GM12878 (cell line): ENCODE data around the gene THADA. TPM values are rescaled to one million over a fixed set of nuclear protein-coding genes. Genes with fewer than 3 reads are reported as not detected.
A peak's percentile ranks its signal among the peaks of the same experiment; 100 is the strongest.

ENCODE experiments used
- ATAC-seq: fragments of 200-7000 bp; cut with Tn5 transposase; 3 replicates; pipeline ENCODE4 v1.9.1; 2020; ENCODE audit warnings: mild to moderate bottlenecking, moderate library complexity
- BruUV-seq: library from RNA; stranded (reverse); fragments of 400-500 nt; replicated peaks from 2 replicates; lab custom pipeline; 2021; lab: Mats Ljungman, UMichigan
- CTCF ChIA-PET: fragments of 300-600 bp; sonication (Branson Sonifier 250); formaldehyde crosslinking; extraction: SDS; loops from one replicate; lab custom pipeline; 2021; ENCODE audit warnings: inconsistent platforms; lab: Yijun Ruan, JAX
- POLR2A ChIA-PET: fragments of 350-600 bp; formaldehyde crosslinking; extraction: SDS; loops from one replicate; lab custom pipeline; 2021; ENCODE audit warnings: inconsistent platforms; lab: Charles Lee
- RAD21 ChIA-PET: fragments of 300-600 bp; sonication (Branson Sonifier 250); formaldehyde crosslinking; loops from one replicate; lab custom pipeline; 2023; ENCODE audit warnings: antibody characterized with exemption; ENCODE audit not compliant: unreplicated experiment; lab: Charles Lee
- SMC1A ChIA-PET: fragments of 300-600 bp; sonication (Branson Sonifier 250); formaldehyde crosslinking; loops from one replicate; lab custom pipeline; 2023; ENCODE audit not compliant: unreplicated experiment, uncharacterized antibody; lab: Charles Lee
- DNase-seq: peaks from one replicate; pipeline ENCODE4 v3.0.0-alpha.2; 2011; ENCODE audit warnings: low read depth, low spot score
- FAIRE-seq: peaks from 3 replicates; lab custom pipeline; 2011; peaks lifted over from hg19 to GRCh38; lab: Jason Lieb, UNC
- H2AFZ ChIP-seq: 2 replicates; pipeline ENCODE4 v1.6.0; 2011; ENCODE audit warnings: low read depth, low read length, control low read depth; ENCODE audit not compliant: control insufficient read depth
- H3K27ac ChIP-seq: 2 replicates; pipeline ENCODE4 v1.5.1; 2011; ENCODE audit warnings: control low read depth; ENCODE audit not compliant: control insufficient read depth, insufficient read depth
- H3K27me3 ChIP-seq, 2 experiments: replicated peaks in 1 of 2; 2 replicates each; pipeline versions ENCODE4 v1.6.0 to v1.6.1; 2011; ENCODE audit warnings: low read length in 1 of 2; ENCODE audit not compliant: control insufficient read depth in 2 of 2, insufficient read depth in 2 of 2
- H3K36me3 ChIP-seq, 2 experiments: 2 replicates each; pipeline ENCODE4 v1.5.1; 2011; ENCODE audit warnings: low read length in 1 of 2; ENCODE audit not compliant: control insufficient read depth in 2 of 2, insufficient read depth in 2 of 2
- H3K4me1 ChIP-seq: 2 replicates; pipeline ENCODE4 v1.6.1; 2011; ENCODE audit warnings: mild to moderate bottlenecking, low read length, moderate library complexity, mixed read lengths; ENCODE audit not compliant: control insufficient read depth, insufficient read depth
- H3K4me2 ChIP-seq: 2 replicates; pipeline ENCODE4 v1.6.0; 2011; ENCODE audit warnings: control low read depth; ENCODE audit not compliant: control insufficient read depth, insufficient read depth
- H3K4me3 ChIP-seq: fragments of 200-600 bp; sonication (generic); 2 replicates; pipeline ENCODE4 v1.5.1; 2016
- H3K79me2 ChIP-seq: 2 replicates; pipeline ENCODE4 v1.6.0; 2011; ENCODE audit warnings: low read length; ENCODE audit not compliant: control insufficient read depth, insufficient read depth
- H3K9ac ChIP-seq: 2 replicates; pipeline ENCODE4 v1.8.0; 2011; ENCODE audit warnings: low read length, control low read depth, mixed read lengths; ENCODE audit not compliant: control insufficient read depth, insufficient read depth
- H3K9me3 ChIP-seq: replicated peaks from 3 replicates; pipeline ENCODE4 v1.5.1; 2011; ENCODE audit warnings: mild to moderate bottlenecking, low read length; ENCODE audit not compliant: control insufficient read depth, insufficient read depth
- H4K20me1 ChIP-seq: 2 replicates; pipeline ENCODE4 v1.6.0; 2011; ENCODE audit not compliant: control insufficient read depth, insufficient read depth
- ATF3 ChIP-seq: IDR thresholded peaks from 2 replicates; pipeline ENCODE4 v1.6.1; 2011; ENCODE audit warnings: low read depth, mild to moderate bottlenecking, low read length, moderate library complexity, borderline replicate concordance; ENCODE audit errors: extremely low read depth
- CBFB ChIP-seq: IDR thresholded peaks from 2 replicates; pipeline ENCODE4 v1.6.1; 2016; ENCODE audit warnings: antibody characterized with exemption, low read depth
- CBX5 ChIP-seq: sonication (generic); IDR thresholded peaks from 2 replicates; pipeline ENCODE4 v1.6.1; 2016; ENCODE audit warnings: low read depth, moderate library complexity, mild to moderate bottlenecking, inconsistent platforms
- DPF2 ChIP-seq: fragments of 450-650 bp; IDR thresholded peaks from 2 replicates; pipeline ENCODE4 v1.6.1; 2017; ENCODE audit warnings: mild to moderate bottlenecking
- MTA2 ChIP-seq: fragments of 450-650 bp; IDR thresholded peaks from 2 replicates; pipeline ENCODE4 v1.6.1; 2016; ENCODE audit warnings: low read depth, mild to moderate bottlenecking, moderate library complexity
- NRF1 ChIP-seq: conservative IDR thresholded peaks from 2 replicates; pipeline ENCODE4 v1.6.1; 2011; ENCODE audit warnings: mild to moderate bottlenecking, low read depth, low read length, improper control_type of control experiment
- PKNOX1 ChIP-seq: fragments of 450-650 bp; IDR thresholded peaks from 2 replicates; pipeline ENCODE4 v1.6.1; 2016; ENCODE audit warnings: mild to moderate bottlenecking
- POLR2AphosphoS5 ChIP-seq: IDR thresholded peaks from 2 replicates; pipeline ENCODE4 v1.6.1; 2011; ENCODE audit warnings: mild to moderate bottlenecking, low read length, inconsistent platforms
- POU2F2 ChIP-seq: IDR thresholded peaks from 3 replicates; pipeline ENCODE4 v1.6.1; 2011; ENCODE audit warnings: low read depth, mild to moderate bottlenecking, low read length, borderline replicate concordance
- STAT1 ChIP-seq: fragments of 450-650 bp; conservative IDR thresholded peaks from 2 replicates; pipeline ENCODE4 v1.6.1; 2014; ENCODE audit warnings: antibody characterized with exemption, mild to moderate bottlenecking
- STAT3 ChIP-seq: IDR thresholded peaks from 2 replicates; pipeline ENCODE4 v1.6.1; 2011; ENCODE audit warnings: low read depth, low read length, improper control_type of control experiment
- SUPT20H ChIP-seq: IDR thresholded peaks from 2 replicates; pipeline ENCODE4 v1.6.1; 2011; ENCODE audit warnings: low read depth, mild to moderate bottlenecking, low read length, moderate library complexity, borderline replicate concordance; ENCODE audit not compliant: control insufficient read depth
- ZBTB4 ChIP-seq: fragments of 450-650 bp; formaldehyde crosslinking; IDR thresholded peaks from 2 replicates; pipeline ENCODE4 v1.4.0; 2022; ENCODE audit warnings: mild to moderate bottlenecking, moderate library complexity
- WGBS: methylation state at CpG from one replicate; pipeline ENCODE4 v1.1.6; 2016; ENCODE audit warnings: low lambda C conversion rate; ENCODE audit not compliant: insufficient replicate concordance, insufficient coverage; ENCODE audit errors: missing lambda C conversion rate; 5-methylcytosine and 5-hydroxymethylcytosine counted together
- in situ Hi-C: fragments of 300-500 bp; cut with MboI; formaldehyde crosslinking; loops from 9 replicates; pipeline ENCODE4 v1.14.3; 2018; ENCODE audit warnings: mixed read lengths
- intact Hi-C: fragments of 100-400 bp; cut with micrococcal nuclease; formaldehyde crosslinking; loops from one replicate; pipeline ENCODE4 v1.14.2; 2022; ENCODE audit not compliant: unreplicated experiment
- polyA plus RNA-seq, 11 experiments: library from polyadenylated mRNA; depleted of rRNA in 4 of 11; unstranded in 6 of 11; stranded (reverse) in 5 of 11; fragments of >200 nt; fragmentation: Nextera tagmentation in 4 of 11; fragmentation: Illumina TruSeq in 1 of 11; extraction: Ambion mirVana in 4 of 11; extraction: Trizol in 1 of 11; gene quantifications; 1 replicate in 1 of 11; 2 replicates in 10 of 11; pipeline versions ENCODE4 v1.2.1 to v1.2.3, GENCODE V29; 2011 to 2016; ENCODE audit warnings: inconsistent platforms in 2 of 11, missing spikeins in 2 of 11, low read depth in 1 of 11
- total RNA-seq, 4 experiments: library from RNA; depleted of rRNA in 3 of 4; stranded (reverse); fragments of >200 nt in 3 of 4; fragmentation: Illumina TruSeq in 1 of 4; extraction: Trizol in 1 of 4; gene quantifications; 2 replicates each; pipeline versions ENCODE4 v1.2.1 to v1.2.3, GENCODE V29; 2013 to 2021
- TF ChIP-seq, protein P1 (sequence below): fragments of 450-650 bp; IDR thresholded peaks from 2 replicates; pipeline ENCODE4 v1.6.1; 2018; ENCODE audit warnings: borderline replicate concordance, mild to moderate bottlenecking; ENCODE audit not compliant: partially characterized antibody

Gene THADA
- total and polyA plus RNA-seq, 10 of the 15 experiments (the other 5 are each of a cell fraction or from before 2014, with no cell fraction given) = 14.6 to 33.2 (median 23.2) TPM

DNA sequence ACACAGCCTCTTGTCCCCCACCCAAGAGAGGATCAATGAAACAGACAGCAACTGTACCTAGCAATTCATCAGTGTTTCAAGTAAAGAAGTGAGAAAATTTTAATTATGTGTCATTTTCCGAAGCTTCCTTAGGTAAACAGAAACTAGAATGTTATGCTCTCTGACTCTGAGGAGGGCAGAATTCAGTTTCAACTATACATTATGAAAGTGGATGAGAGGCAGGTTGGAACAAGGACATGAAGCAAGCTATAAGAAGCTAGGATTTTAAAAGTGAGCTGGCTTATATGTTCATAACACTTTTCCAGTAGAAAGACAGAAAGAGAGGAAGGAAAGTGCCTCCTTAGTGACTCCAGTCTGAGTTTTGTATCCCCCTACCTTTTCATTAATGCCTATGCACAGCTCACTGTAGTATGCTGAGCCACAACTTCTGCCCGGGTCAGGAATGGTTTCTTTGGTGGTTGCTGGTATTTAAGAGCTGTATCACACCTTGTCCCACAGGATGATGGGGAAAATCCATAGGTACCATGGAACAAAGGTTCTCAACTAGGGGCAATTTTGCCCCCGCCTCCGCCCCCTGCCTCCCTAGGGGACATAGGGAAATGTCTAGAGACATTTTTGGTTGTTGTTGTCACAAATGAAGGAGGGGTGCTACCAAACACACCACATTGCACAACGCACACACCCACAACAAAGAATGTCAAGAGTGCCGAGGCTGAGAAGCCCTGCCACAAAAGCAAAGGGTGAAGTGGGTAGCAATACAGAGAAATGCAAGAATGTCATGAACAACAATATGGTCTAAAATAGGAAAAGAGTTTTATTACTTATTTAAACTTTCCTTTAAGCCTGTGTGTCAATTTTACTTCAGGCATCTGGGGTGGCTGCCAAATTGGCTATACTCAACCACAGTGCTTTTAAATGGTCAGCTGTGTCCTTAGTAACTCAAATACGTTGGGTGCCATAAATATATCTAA, 208.5 kb downstream of the THADA start:
- ChIA-PET POLR2A (interaction anchor here (0.6 to 8.0 kb wide), 10 partner anchors 17 to 173 kb away, joined by 3 to 95 read pairs (median 4); partner anchors contain the start of gene ZFP36L2), RAD21 (interaction anchor here (0.7 to 9.1 kb wide), 28 partner anchors 9 to 591 kb away, joined by 3 to 250 read pairs (median 4); partner anchors contain the start of gene ZFP36L2), SMC1A (interaction anchor here (0.8 to 10.5 kb wide), 21 partner anchors 12 to 1204 kb away, joined by 3 to 297 read pairs (median 4); partner anchors contain the start of gene ZFP36L2), CTCF (interaction anchor here (0.6 to 10.0 kb wide), 17 partner anchors 12 to 258 kb away, joined by 3 to 111 read pairs (median 3); no protein-coding TSS in a partner anchor)
- H3K4me3 ChIP-seq = peak overlapping the region; percentile 56
- H4K20me1 ChIP-seq = no peaks in the 10 kb centered on the region
- H3K36me3 ChIP-seq = no peaks in the 10 kb centered on the region
- under 1% methylated on average over 7 of the region's 7 CpGs for WGBS
- no peaks in the 10 kb centered on the region; the same call in 2 of the 3 replicates for H3K9me3 ChIP-seq
- peak overlapping the region; percentile 24 for H2AFZ ChIP-seq
- DNase-seq = peak; percentile 86
- peak overlapping the region; percentile 99 for H3K27ac ChIP-seq
- intact Hi-C loops = loop anchor here (1.0 to 5.0 kb wide), 4 partner anchors 15 to 160 kb away; partner anchors contain the start of gene ZFP36L2
- no peaks in the 10 kb centered on the region for H3K27me3 ChIP-seq
- H3K79me2 ChIP-seq = no peaks in the 10 kb centered on the region
- peak overlapping the region; percentile 82 for H3K9ac ChIP-seq
- peak overlapping the region; percentile 95 for H3K4me2 ChIP-seq
- peak; percentile 84 for ATAC-seq
- peaks cover 53% of the 10 kb centered on the region for H3K4me1 ChIP-seq
- peak; percentile 84 for FAIRE-seq
- in situ Hi-C loops = no loop called here
- BruUV-seq = TSS peak; percentile 98
- peak; percentile 95 for TF ChIP-seq MTA2
- TF ChIP-seq DPF2 = peak; percentile 90
- no peak for TF ChIP-seq ZBTB4 (CRISPR knock-in tag)
- TF ChIP-seq, protein P1, sequence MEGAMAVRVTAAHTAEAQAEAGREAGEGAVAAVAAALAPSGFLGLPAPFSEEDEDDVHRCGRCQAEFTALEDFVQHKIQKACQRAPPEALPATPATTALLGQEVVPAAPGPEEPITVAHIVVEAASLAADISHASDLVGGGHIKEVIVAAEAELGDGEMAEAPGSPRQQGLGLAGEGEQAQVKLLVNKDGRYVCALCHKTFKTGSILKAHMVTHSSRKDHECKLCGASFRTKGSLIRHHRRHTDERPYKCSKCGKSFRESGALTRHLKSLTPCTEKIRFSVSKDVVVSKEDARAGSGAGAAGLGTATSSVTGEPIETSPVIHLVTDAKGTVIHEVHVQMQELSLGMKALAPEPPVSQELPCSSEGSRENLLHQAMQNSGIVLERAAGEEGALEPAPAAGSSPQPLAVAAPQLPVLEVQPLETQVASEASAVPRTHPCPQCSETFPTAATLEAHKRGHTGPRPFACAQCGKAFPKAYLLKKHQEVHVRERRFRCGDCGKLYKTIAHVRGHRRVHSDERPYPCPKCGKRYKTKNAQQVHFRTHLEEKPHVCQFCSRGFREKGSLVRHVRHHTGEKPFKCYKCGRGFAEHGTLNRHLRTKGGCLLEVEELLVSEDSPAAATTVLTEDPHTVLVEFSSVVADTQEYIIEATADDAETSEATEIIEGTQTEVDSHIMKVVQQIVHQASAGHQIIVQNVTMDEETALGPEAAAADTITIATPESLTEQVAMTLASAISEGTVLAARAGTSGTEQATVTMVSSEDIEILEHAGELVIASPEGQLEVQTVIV = no peak
- TF ChIP-seq CBX5 = no peak
- no peak for TF ChIP-seq SUPT20H
- TF ChIP-seq PKNOX1 = peak; percentile 74
- no peak for TF ChIP-seq ATF3
- no peak for TF ChIP-seq STAT1
- no peak for TF ChIP-seq NRF1
- TF ChIP-seq POLR2AphosphoS5 = no peak
- no peak for TF ChIP-seq POU2F2
- TF ChIP-seq CBFB = no peak
- TF ChIP-seq STAT3 = no peak
